Measurements from ENCODE around the gene STK10.
"Not testable (repeated sequence)": the region's sequence is repeated elsewhere in the genome, so short reads cannot be mapped to it uniquely, and the experiment has no call there.

STK10 gene

GRCh38 chr5:172151661-172152210 is 36.3 kb downstream of the STK10 start:
- no peak overlapping the region for H3K4me3 ChIP-seq (ENCODE audit: low read depth, low read length)
- no peak for TF ChIP-seq CTCF (IDR thresholded peaks at IDR 0.05; ENCODE audit: low read depth, low read length, missing control alignments)
- in situ Hi-C loops (cut with HindIII; ENCODE audit: low sequenced_read_pairs): no loop called here
- no peak for DNase-seq (ENCODE audit: low read depth)

- in situ Hi-C loops (cut with HindIII; ENCODE audit: low sequenced_read_pairs): no loop called here
- H3K4me3 ChIP-seq (ENCODE audit: low read depth, low read length): no peak overlapping the region
- no peak for TF ChIP-seq CTCF (IDR thresholded peaks at IDR 0.05; ENCODE audit: low read depth, low read length, missing control alignments)
- DNase-seq (ENCODE audit: low read depth): no peak
Measured at GRCh38 chr5:172150514-172151425, 37.3 kb downstream of the STK10 start.

- in situ Hi-C loops (cut with HindIII; ENCODE audit: low sequenced_read_pairs); DNase-seq (ENCODE audit: low read depth); H3K4me3 ChIP-seq (ENCODE audit: low read depth, low read length): not testable (repeated sequence)
Measured at GRCh38 chr5:172149481-172149880, 38.5 kb downstream of the STK10 start.

- H3K4me3 ChIP-seq (ENCODE audit: low read depth, low read length): no peak overlapping the region
- no peak for DNase-seq (ENCODE audit: low read depth)
- in situ Hi-C loops (cut with HindIII; ENCODE audit: low sequenced_read_pairs): no loop called here
- no peak for TF ChIP-seq CTCF (IDR thresholded peaks at IDR 0.05; ENCODE audit: low read depth, low read length, missing control alignments)
Measured at GRCh38 chr5:172149073-172149472, 39.0 kb downstream of the STK10 start.

- no peak for DNase-seq (ENCODE audit: low read depth)
- no peak for TF ChIP-seq CTCF (IDR thresholded peaks at IDR 0.05; ENCODE audit: low read depth, low read length, missing control alignments)
- no peak overlapping the region for H3K4me3 ChIP-seq (ENCODE audit: low read depth, low read length)
- in situ Hi-C loops (cut with HindIII; ENCODE audit: low sequenced_read_pairs): no loop called here
Measured at GRCh38 chr5:172148381-172148780, 39.6 kb downstream of the STK10 start.

GRCh38 chr5:172147857-172148256 is 40.2 kb downstream of the STK10 start:
- in situ Hi-C loops (cut with HindIII; ENCODE audit: low sequenced_read_pairs): no loop called here
- no peak overlapping the region for H3K4me3 ChIP-seq (ENCODE audit: low read depth, low read length)
- DNase-seq (ENCODE audit: low read depth): no peak
- no peak for TF ChIP-seq CTCF (IDR thresholded peaks at IDR 0.05; ENCODE audit: low read depth, low read length, missing control alignments)

GRCh38 chr5:172146748-172147092 is 41.3 kb downstream of the STK10 start:
- DNase-seq (ENCODE audit: low read depth): no peak
- no peak for TF ChIP-seq CTCF (IDR thresholded peaks at IDR 0.05; ENCODE audit: low read depth, low read length, missing control alignments)
- H3K4me3 ChIP-seq (ENCODE audit: low read depth, low read length): no peak overlapping the region
- in situ Hi-C loops (cut with HindIII; ENCODE audit: low sequenced_read_pairs): no loop called here

Measured in astrocyte of the cerebellum (primary cell).